Measurements from ENCODE around the gene SUCLG2.

The SUCLG2 gene

DNA sequence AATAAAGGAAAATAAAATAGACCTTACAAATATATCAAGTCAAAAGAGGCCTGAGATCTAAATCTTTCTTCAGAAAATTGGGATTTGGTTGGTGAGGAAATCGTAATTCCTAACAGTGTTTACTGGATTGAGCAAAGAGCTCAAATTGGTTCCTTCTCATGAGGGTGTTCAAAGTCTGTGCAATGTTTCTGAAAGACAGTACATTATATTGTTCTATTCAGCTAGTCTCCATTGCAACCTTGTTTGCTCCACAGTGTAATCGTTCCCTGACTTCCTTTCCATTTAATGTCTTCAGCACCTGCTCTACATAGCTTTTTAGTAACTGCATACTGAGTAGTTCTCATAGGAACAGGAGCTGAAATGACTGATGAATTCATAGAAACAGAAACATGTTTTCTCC lies 326.8 kb downstream of the SUCLG2 start:
- H3K9me3 ChIP-seq (ENCODE audit: low read length): no peaks in the 10 kb centered on the region
- no peak overlapping the region for H3K4me3 ChIP-seq (ENCODE audit: low read depth, low read length, poor library complexity, severe bottlenecking)
- no peaks in the 10 kb centered on the region for H3K27me3 ChIP-seq (ENCODE audit: insufficient read depth, low read length)
- no peak overlapping the region for H3K9ac ChIP-seq (ENCODE audit: low read length)
- H3F3A ChIP-seq (ENCODE audit: insufficient read depth, low read length): no peaks in the 10 kb centered on the region
- no peaks in the 10 kb centered on the region for H3K4me1 ChIP-seq (ENCODE audit: insufficient read depth, low read length, severe bottlenecking)
- no peaks in the 10 kb centered on the region for H3K36me3 ChIP-seq (ENCODE audit: insufficient read depth, low read length)
- TF ChIP-seq EZH2 (IDR thresholded peaks at IDR 0.05; ENCODE audit: borderline replicate concordance, low read length): no peak
- TF ChIP-seq, protein P1, sequence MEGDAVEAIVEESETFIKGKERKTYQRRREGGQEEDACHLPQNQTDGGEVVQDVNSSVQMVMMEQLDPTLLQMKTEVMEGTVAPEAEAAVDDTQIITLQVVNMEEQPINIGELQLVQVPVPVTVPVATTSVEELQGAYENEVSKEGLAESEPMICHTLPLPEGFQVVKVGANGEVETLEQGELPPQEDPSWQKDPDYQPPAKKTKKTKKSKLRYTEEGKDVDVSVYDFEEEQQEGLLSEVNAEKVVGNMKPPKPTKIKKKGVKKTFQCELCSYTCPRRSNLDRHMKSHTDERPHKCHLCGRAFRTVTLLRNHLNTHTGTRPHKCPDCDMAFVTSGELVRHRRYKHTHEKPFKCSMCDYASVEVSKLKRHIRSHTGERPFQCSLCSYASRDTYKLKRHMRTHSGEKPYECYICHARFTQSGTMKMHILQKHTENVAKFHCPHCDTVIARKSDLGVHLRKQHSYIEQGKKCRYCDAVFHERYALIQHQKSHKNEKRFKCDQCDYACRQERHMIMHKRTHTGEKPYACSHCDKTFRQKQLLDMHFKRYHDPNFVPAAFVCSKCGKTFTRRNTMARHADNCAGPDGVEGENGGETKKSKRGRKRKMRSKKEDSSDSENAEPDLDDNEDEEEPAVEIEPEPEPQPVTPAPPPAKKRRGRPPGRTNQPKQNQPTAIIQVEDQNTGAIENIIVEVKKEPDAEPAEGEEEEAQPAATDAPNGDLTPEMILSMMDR (IDR thresholded peaks at IDR 0.05; ENCODE audit: low read length): no peak
- no peaks in the 10 kb centered on the region for H3K9me2 ChIP-seq (ENCODE audit: low read depth, low read length)
- no peaks in the 10 kb centered on the region for H3K79me2 ChIP-seq (ENCODE audit: insufficient read depth, low read length)
- H4K20me1 ChIP-seq (ENCODE audit: insufficient read depth, low read length): no peaks in the 10 kb centered on the region
- H2AFZ ChIP-seq (ENCODE audit: low read length): no peak overlapping the region
- H3K27ac ChIP-seq (ENCODE audit: low read depth, low read length, poor library complexity, severe bottlenecking): no peak overlapping the region
- no peak overlapping the region for H3K4me2 ChIP-seq (ENCODE audit: low read length)

DNA sequence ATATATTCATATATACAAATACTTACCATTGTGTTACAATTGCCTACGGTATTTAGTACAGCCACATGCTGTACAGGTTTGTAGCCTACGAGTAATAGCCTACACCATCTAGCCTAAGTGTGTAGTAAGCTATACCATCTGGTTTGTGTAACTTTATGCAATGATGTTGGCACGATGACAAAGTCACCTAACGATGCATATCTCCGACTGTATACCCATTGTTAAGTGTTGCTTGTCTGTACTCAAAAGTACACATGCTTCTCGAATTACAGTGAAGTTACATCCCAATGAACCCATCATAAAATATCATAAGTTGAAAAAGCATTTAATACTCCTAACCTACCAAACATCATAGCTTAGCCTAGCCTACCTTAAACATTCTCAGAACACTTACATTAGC lies 329.2 kb downstream of the SUCLG2 start:
- H3K9me3 ChIP-seq (ENCODE audit: low read length): no peaks in the 10 kb centered on the region
- TF ChIP-seq EZH2 (IDR thresholded peaks at IDR 0.05; ENCODE audit: borderline replicate concordance, low read length): no peak
- TF ChIP-seq, protein P1 (IDR thresholded peaks at IDR 0.05; ENCODE audit: low read length): no peak
- no peaks in the 10 kb centered on the region for H3F3A ChIP-seq (ENCODE audit: insufficient read depth, low read length)

More for the DNA sequence above, 329.2 kb downstream of the SUCLG2 start:
- no peaks in the 10 kb centered on the region for H3K79me2 ChIP-seq (ENCODE audit: insufficient read depth, low read length)
- H3K27ac ChIP-seq (ENCODE audit: low read depth, low read length, poor library complexity, severe bottlenecking): no peak overlapping the region
- H4K20me1 ChIP-seq (ENCODE audit: insufficient read depth, low read length): no peaks in the 10 kb centered on the region
- no peaks in the 10 kb centered on the region for H3K9me2 ChIP-seq (ENCODE audit: low read depth, low read length)
- H3K4me1 ChIP-seq (ENCODE audit: insufficient read depth, low read length, severe bottlenecking): no peaks in the 10 kb centered on the region
- no peaks in the 10 kb centered on the region for H3K27me3 ChIP-seq (ENCODE audit: insufficient read depth, low read length)
- no peak overlapping the region for H3K4me2 ChIP-seq (ENCODE audit: low read length)
- H3K9ac ChIP-seq (ENCODE audit: low read length): no peak overlapping the region
- H3K36me3 ChIP-seq (ENCODE audit: insufficient read depth, low read length): no peaks in the 10 kb centered on the region
- H3K4me3 ChIP-seq (ENCODE audit: low read depth, low read length, poor library complexity, severe bottlenecking): no peak overlapping the region
- H2AFZ ChIP-seq (ENCODE audit: low read length): no peak overlapping the region

Measured in OCI-LY1 (cell line).